COLO668 (cell line): Measurements from ENCODE around the gene ZNF486.
"Not testable (repeated sequence)": the region's sequence is repeated elsewhere in the genome, so short reads cannot be mapped to it uniquely, and the experiment has no call there.

ENCODE experiments used
- DNase-seq: peaks from one replicate; lab custom pipeline; 2025; ENCODE audit not compliant: unreplicated experiment; lab: John Stamatoyannopoulos, UW

Gene ZNF486

GRCh38 chr19:20167020-20167644 is at the start of gene ZNF486:
Gene ZNF486, plus strand, starts transcription at chr19:20167214. Its CDS starts 117 bp downstream, at chr19:20167331.
- peak; percentile 83 for DNase-seq

- DNase-seq, result not testable (repeated sequence)
These were observed 48.8 kb upstream of the ZNF486 start for GRCh38 chr19:20118064-20118839.

GRCh38 chr19:20124879-20125278 is 42.1 kb upstream of the ZNF486 start:
- no peak for DNase-seq

- not testable (repeated sequence) for DNase-seq
These were observed 34.1 kb upstream of the ZNF486 start for GRCh38 chr19:20132933-20133332.

- DNase-seq, result not testable (repeated sequence)
These were observed 29.3 kb upstream of the ZNF486 start for GRCh38 chr19:20137714-20138113.

GRCh38 chr19:20151617-20152145 is 15.3 kb upstream of the ZNF486 start:
- DNase-seq, result no peak

GRCh38 chr19:20152506-20152905 is 14.5 kb upstream of the ZNF486 start:
- DNase-seq, result not testable (repeated sequence)

- DNase-seq, result no peak
These were observed 13.7 kb upstream of the ZNF486 start for GRCh38 chr19:20153281-20153680.

GRCh38 chr19:20154636-20155035 is 12.4 kb upstream of the ZNF486 start:
- DNase-seq, result no peak

- no peak for DNase-seq
These were observed 4.2 kb upstream of the ZNF486 start for GRCh38 chr19:20162821-20163220.

- DNase-seq, result no peak
These were observed 2.6 kb upstream of the ZNF486 start for GRCh38 chr19:20164456-20164855.

- DNase-seq, result no peak
These were observed 932 bp upstream of the ZNF486 start for GRCh38 chr19:20165971-20166592.

- no peak for DNase-seq
These were observed 673 bp downstream of the ZNF486 start for GRCh38 chr19:20167651-20168122.

GRCh38 chr19:20171285-20171684 is 4.3 kb downstream of the ZNF486 start:
- no peak for DNase-seq

GRCh38 chr19:20175848-20176247 is 8.8 kb downstream of the ZNF486 start:
- DNase-seq, result not testable (repeated sequence)

GRCh38 chr19:20179956-20180355 is 12.9 kb downstream of the ZNF486 start:
- not testable (repeated sequence) for DNase-seq

GRCh38 chr19:20182222-20182785 is 15.3 kb downstream of the ZNF486 start:
- DNase-seq, result no peak

GRCh38 chr19:20186174-20186573 is 19.2 kb downstream of the ZNF486 start:
- no peak for DNase-seq

- no peak for DNase-seq
These were observed 30.7 kb downstream of the ZNF486 start for GRCh38 chr19:20197747-20198146.

- no peak for DNase-seq
These were observed 42.0 kb downstream of the ZNF486 start for GRCh38 chr19:20209051-20209450.

GRCh38 chr19:20214366-20214765 is 47.4 kb downstream of the ZNF486 start:
- not testable (repeated sequence) for DNase-seq
